Stimulated activated CD4-positive, alpha-beta T cell treated with anti-CD3 and anti-CD28 coated beads, Interleukin-15, amount 100 ng/mL, for 24 hours (primary cell): ENCODE results near the gene NPAS3.

Experiments used
- DNase-seq: peaks from one replicate; pipeline ENCODE4 v3.0.0-alpha.2; 2020

The NPAS3 gene

GRCh38 chr14:32938719-32939253 is at the start of gene NPAS3:
Gene NPAS3, plus strand, starts transcription at chr14:32938879.
- peak; percentile 6 for DNase-seq

GRCh38 chr14:32896979-32897697 is 41.5 kb upstream of the NPAS3 start:
- DNase-seq = no peak

GRCh38 chr14:32897698-32898064 is 41.0 kb upstream of the NPAS3 start:
- no peak for DNase-seq

- no peak for DNase-seq
These were observed 39.8 kb upstream of the NPAS3 start for GRCh38 chr14:32898876-32899275.

GRCh38 chr14:32900547-32900946 is 38.1 kb upstream of the NPAS3 start:
- no peak for DNase-seq

GRCh38 chr14:32905013-32905412 is 33.7 kb upstream of the NPAS3 start:
- DNase-seq = no peak

GRCh38 chr14:32906672-32907071 is 32.0 kb upstream of the NPAS3 start:
- no peak for DNase-seq

- DNase-seq = no peak
These were observed 30.2 kb upstream of the NPAS3 start for GRCh38 chr14:32908196-32909084.

GRCh38 chr14:32913725-32914124 is 25.0 kb upstream of the NPAS3 start:
- DNase-seq = no peak

- DNase-seq = no peak
These were observed 24.3 kb upstream of the NPAS3 start for GRCh38 chr14:32914391-32914790.

GRCh38 chr14:32920696-32921276 is 17.9 kb upstream of the NPAS3 start:
- DNase-seq = no peak

GRCh38 chr14:32925439-32925838 is 13.2 kb upstream of the NPAS3 start:
- no peak for DNase-seq

GRCh38 chr14:32932302-32932913 is 6.3 kb upstream of the NPAS3 start:
- no peak for DNase-seq

GRCh38 chr14:32932914-32933628 is 5.6 kb upstream of the NPAS3 start:
- DNase-seq = no peak

- DNase-seq = no peak
These were observed 5.0 kb upstream of the NPAS3 start for GRCh38 chr14:32933629-32934072.

GRCh38 chr14:32934073-32934880 is 4.4 kb upstream of the NPAS3 start:
- DNase-seq = no peak

GRCh38 chr14:32934881-32935633 is 3.6 kb upstream of the NPAS3 start:
- DNase-seq = no peak

GRCh38 chr14:32939254-32940065 is 781 bp downstream of the NPAS3 start:
- peak; percentile 43 for DNase-seq

GRCh38 chr14:32940066-32940651 is 1.5 kb downstream of the NPAS3 start:
- no peak for DNase-seq
